PC-9 (cell line): ENCODE data around the gene RGPD3. TPM values are rescaled to one million over a fixed set of nuclear protein-coding genes. Genes with fewer than 3 reads are reported as not detected.
"Not testable (repeated sequence)": the region's sequence is repeated elsewhere in the genome, so short reads cannot be mapped to it uniquely, and the experiment has no call there.

ENCODE experiments used
- BruUV-seq: library from RNA; stranded (reverse); fragments of 400-500 nt; replicated peaks from 2 replicates; lab custom pipeline; 2021; lab: Mats Ljungman, UMichigan
- CTCF ChIA-PET: fragments of 300-600 bp; sonication (Branson Sonifier 250); formaldehyde crosslinking; loops from one replicate; lab custom pipeline; 2022; ENCODE audit warnings: antibody characterized with exemption; lab: Charles Lee
- POLR2A ChIA-PET: fragments of 300-600 bp; sonication (Branson Sonifier 250); formaldehyde crosslinking; loops from one replicate; lab custom pipeline; 2022; ENCODE audit warnings: antibody characterized with exemption; ENCODE audit not compliant: unreplicated experiment; lab: Charles Lee
- DNase-seq, 2 experiments: peaks; one replicate each; pipeline versions ENCODE4 v3.0.0 to v3.0.0-alpha.2; 2015 to 2022; ENCODE audit warnings: mixed read lengths in 1 of 2
- H2AFZ ChIP-seq: fragments of 200-600 bp; sonication (generic); 2 replicates; pipeline ENCODE4 v1.8.1; 2017; ENCODE audit warnings: antibody characterized with exemption
- H3F3A ChIP-seq: fragments of 200-600 bp; sonication (generic); 2 replicates; pipeline ENCODE4 v1.8.1; 2017; ENCODE audit warnings: antibody characterized with exemption, mild to moderate bottlenecking, low read depth; ENCODE audit not compliant: insufficient read depth
- H3K27ac ChIP-seq: fragments of 200-600 bp; sonication (generic); 2 replicates; pipeline ENCODE4 v1.6.1; 2016; ENCODE audit warnings: mixed run types
- H3K27me3 ChIP-seq: fragments of 200-600 bp; sonication (generic); 2 replicates; pipeline ENCODE4 v1.6.1; 2016; ENCODE audit warnings: low read depth, mixed run types; ENCODE audit not compliant: insufficient read depth
- H3K36me3 ChIP-seq: fragments of 200-600 bp; sonication (generic); 2 replicates; pipeline ENCODE4 v1.6.1; 2016; ENCODE audit warnings: low read depth, mixed run types
- H3K4me1 ChIP-seq: fragments of 200-600 bp; sonication (generic); replicated peaks from 2 replicates; pipeline ENCODE4 v1.6.1; 2016; ENCODE audit warnings: mixed run types; ENCODE audit not compliant: insufficient read depth
- H3K4me2 ChIP-seq: fragments of 200-600 bp; sonication (generic); 2 replicates; pipeline ENCODE4 v1.6.1; 2017; ENCODE audit warnings: mixed run types
- H3K4me3 ChIP-seq: fragments of 200-600 bp; sonication (generic); 2 replicates; pipeline ENCODE4 v1.6.1; 2016; ENCODE audit warnings: mixed run types
- H3K79me2 ChIP-seq: fragments of 200-600 bp; sonication (generic); 2 replicates; pipeline ENCODE4 v1.6.1; 2017; ENCODE audit warnings: low read depth, mixed run types
- H3K9me2 ChIP-seq: fragments of 200-600 bp; sonication (generic); 2 replicates; pipeline ENCODE4 v1.8.1; 2017; ENCODE audit warnings: mild to moderate bottlenecking; ENCODE audit not compliant: insufficient read depth
- H3K9me3 ChIP-seq: fragments of 200-600 bp; sonication (generic); 2 replicates; pipeline ENCODE4 v1.8.1; 2016; ENCODE audit warnings: low read depth; ENCODE audit not compliant: insufficient read depth
- H4K20me1 ChIP-seq: fragments of 200-600 bp; sonication (generic); 2 replicates; pipeline ENCODE4 v1.8.1; 2017; ENCODE audit not compliant: insufficient read depth
- EZH2 ChIP-seq: fragments of 200-600 bp; sonication (generic); IDR thresholded peaks from 2 replicates; pipeline ENCODE4 v1.8.0; 2017; ENCODE audit warnings: antibody characterized with exemption, low read depth
- intact Hi-C: fragments of 100-400 bp; cut with micrococcal nuclease; formaldehyde crosslinking; loops from one replicate; pipeline ENCODE4 v1.10.0; 2022; ENCODE audit not compliant: unreplicated experiment
- total RNA-seq: library from RNA; stranded (reverse); gene quantifications from 2 replicates; pipeline ENCODE4 v1.2.3, GENCODE V29; 2021
- TF ChIP-seq, protein P1 (sequence below): fragments of 200-600 bp; sonication (generic); conservative IDR thresholded peaks from 2 replicates; pipeline ENCODE4 v1.6.1; 2017; ENCODE audit warnings: mixed run types, antibody characterized with exemption, mild to moderate bottlenecking, moderate library complexity

The RGPD3 gene
- total RNA-seq, 1 experiment from 2014 or later: 0.09 TPM

DNA sequence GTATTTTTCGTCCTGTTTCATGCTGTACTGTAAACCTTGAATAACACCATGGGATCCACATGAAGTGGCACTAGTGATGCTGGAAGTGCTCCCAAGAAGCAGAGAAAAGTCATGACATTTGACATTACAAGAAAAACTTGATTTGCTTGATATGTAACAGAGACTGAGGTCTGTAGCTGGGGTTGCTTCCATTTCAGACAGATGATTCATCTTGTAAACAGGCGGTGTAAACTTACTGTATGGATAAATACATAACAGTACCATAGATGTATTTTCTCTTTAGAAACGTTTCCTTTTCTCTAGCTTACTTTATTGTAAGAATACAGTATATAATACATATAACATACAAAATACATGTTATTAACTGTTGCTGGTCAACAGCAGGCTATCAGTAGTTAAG lies 88.6 kb downstream of the RGPD3 start:
- CTCF ChIA-PET, intact Hi-C loops, DNase-seq, H3K9me3 ChIP-seq, H3K4me3 ChIP-seq, H3K27ac ChIP-seq, H3K4me2 ChIP-seq, H3K79me2 ChIP-seq, POLR2A ChIA-PET, H3F3A ChIP-seq, H3K4me1 ChIP-seq, BruUV-seq, H3K27me3 ChIP-seq, H3K36me3 ChIP-seq, H3K9me2 ChIP-seq, H2AFZ ChIP-seq, H4K20me1 ChIP-seq: not testable (repeated sequence)

DNA sequence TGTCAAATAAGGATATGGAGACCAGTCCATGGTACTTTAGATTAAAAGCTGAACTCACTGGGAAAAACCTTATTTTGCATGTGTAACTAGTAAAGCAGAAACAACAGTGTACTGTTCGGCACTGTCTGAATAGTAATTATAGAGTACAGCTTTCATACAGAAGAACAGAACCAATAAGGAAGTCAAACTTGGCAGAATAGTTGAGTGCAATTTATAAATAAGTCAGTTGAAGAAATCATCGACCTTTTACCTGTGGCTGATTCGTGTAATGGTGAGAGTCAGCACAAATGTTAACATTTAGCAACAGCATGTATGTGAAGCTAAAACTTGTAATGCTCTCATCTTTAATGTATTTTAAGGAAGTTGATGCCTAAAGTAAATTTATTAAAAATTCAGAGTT lies 99.0 kb downstream of the RGPD3 start:
- BruUV-seq, H3K4me2 ChIP-seq, H3K36me3 ChIP-seq, H3K79me2 ChIP-seq, H3K9me2 ChIP-seq, POLR2A ChIA-PET, H3K4me3 ChIP-seq, H4K20me1 ChIP-seq, H2AFZ ChIP-seq, CTCF ChIA-PET, H3K27ac ChIP-seq, intact Hi-C loops, H3F3A ChIP-seq, H3K27me3 ChIP-seq, H3K9me3 ChIP-seq, DNase-seq, H3K4me1 ChIP-seq: not testable (repeated sequence)

DNA sequence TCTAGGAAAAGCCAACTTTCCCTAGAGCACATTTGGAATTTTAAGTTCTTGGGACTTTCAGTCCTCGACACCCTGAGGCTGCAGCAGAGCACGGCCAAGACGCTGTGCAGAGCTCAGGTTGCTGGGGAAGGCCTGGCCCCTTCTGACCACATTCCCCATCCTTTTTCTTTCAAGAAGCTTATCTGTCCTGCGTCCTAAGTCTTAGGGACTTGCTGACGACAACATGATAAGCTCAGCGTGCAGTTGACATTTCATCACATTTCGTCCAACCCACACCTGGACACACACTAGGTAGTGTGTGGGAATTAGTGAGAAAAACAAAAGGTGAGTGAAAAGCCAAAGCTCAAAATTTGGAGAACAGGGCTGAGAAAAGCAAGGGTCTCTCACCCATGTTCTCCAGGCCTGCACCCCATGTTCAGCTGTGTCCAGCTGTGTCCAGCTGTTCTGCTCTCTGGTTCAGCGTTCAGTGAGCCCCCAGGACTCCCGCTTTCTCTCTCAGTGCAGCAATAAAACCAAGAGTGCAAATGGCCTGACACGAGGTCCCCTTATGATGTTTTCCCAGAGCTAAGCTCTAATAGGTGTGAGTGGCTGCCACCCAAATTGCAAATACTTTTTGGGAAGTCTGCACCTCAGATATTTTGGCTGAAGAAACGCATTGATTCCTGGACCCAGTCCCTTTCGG lies 101.9 kb downstream of the RGPD3 start:
- intact Hi-C loops: no loop called here
- Histone ChIP-seq H2AFZ (no peak overlapping the region), H3K4me3 (no peak overlapping the region), H3K27me3 (peaks cover 8% of the 10 kb centered on the region; the same call in 1 of the 2 replicates), H3K9me2 (no peaks in the 10 kb centered on the region), H3K4me2 (no peak overlapping the region), H3K36me3 (no peaks in the 10 kb centered on the region), H3F3A (no peaks in the 10 kb centered on the region), H3K79me2 (no peaks in the 10 kb centered on the region), H3K27ac (no peak overlapping the region), H3K4me1 (no peaks in the 10 kb centered on the region), H4K20me1 (no peaks in the 10 kb centered on the region), H3K9me3 (peaks cover 3% of the 10 kb centered on the region; the same call in 1 of the 2 replicates)
- ChIA-PET CTCF (no interaction called here), POLR2A (no interaction called here)
- no peak for TF ChIP-seq EZH2
- TF ChIP-seq, protein P1, sequence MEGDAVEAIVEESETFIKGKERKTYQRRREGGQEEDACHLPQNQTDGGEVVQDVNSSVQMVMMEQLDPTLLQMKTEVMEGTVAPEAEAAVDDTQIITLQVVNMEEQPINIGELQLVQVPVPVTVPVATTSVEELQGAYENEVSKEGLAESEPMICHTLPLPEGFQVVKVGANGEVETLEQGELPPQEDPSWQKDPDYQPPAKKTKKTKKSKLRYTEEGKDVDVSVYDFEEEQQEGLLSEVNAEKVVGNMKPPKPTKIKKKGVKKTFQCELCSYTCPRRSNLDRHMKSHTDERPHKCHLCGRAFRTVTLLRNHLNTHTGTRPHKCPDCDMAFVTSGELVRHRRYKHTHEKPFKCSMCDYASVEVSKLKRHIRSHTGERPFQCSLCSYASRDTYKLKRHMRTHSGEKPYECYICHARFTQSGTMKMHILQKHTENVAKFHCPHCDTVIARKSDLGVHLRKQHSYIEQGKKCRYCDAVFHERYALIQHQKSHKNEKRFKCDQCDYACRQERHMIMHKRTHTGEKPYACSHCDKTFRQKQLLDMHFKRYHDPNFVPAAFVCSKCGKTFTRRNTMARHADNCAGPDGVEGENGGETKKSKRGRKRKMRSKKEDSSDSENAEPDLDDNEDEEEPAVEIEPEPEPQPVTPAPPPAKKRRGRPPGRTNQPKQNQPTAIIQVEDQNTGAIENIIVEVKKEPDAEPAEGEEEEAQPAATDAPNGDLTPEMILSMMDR: no peak
- DNase-seq: no peak
- BruUV-seq: no TSS peak

DNA sequence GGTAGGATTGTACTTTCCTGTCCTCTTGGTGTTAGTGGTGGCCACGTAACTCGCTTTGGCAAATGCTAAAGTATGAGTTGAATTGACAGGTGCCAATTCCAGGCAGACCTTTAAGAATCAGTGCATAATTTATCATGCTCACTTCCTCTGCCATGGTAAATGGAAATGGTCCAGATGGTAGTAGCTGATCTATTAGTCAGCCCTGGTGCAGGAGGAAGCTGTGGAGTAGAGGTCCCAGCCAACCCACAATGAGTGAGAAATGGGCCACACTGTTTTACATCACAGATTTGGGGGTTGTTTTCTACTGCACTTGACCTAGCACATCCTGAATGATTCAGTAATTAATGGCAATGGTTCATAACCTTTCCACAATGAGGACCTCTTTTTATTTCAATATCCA lies 104.4 kb downstream of the RGPD3 start:
- no peak for DNase-seq
- Histone ChIP-seq H3K9me2 (no peaks in the 10 kb centered on the region), H3K4me2 (no peak overlapping the region), H4K20me1 (no peaks in the 10 kb centered on the region), H3F3A (no peaks in the 10 kb centered on the region), H3K9me3 (peaks cover 3% of the 10 kb centered on the region; the same call in 1 of the 2 replicates), H3K79me2 (no peaks in the 10 kb centered on the region), H3K36me3 (no peaks in the 10 kb centered on the region), H3K4me1 (no peaks in the 10 kb centered on the region), H2AFZ (no peak overlapping the region), H3K4me3 (no peak overlapping the region), H3K27me3 (peaks cover 23% of the 10 kb centered on the region), H3K27ac (no peak overlapping the region)
- CTCF ChIA-PET: no interaction called here
- intact Hi-C loops: no loop called here
- TF ChIP-seq, protein P1: no peak
- no peak for TF ChIP-seq EZH2
- POLR2A ChIA-PET: no interaction called here
- BruUV-seq: no TSS peak
